Astrocyte (in vitro differentiated cells and primary cell): ENCODE data around the gene TNFSF10. TPM values are rescaled to one million over a fixed set of nuclear protein-coding genes. Genes with fewer than 3 reads are reported as not detected.
"Not testable (repeated sequence)": the region's sequence is repeated elsewhere in the genome, so short reads cannot be mapped to it uniquely, and the experiment has no call there.

Source experiments
- DNase-seq: peaks from one replicate; pipeline ENCODE4 v3.0.0-alpha.2; 2010; ENCODE audit warnings: low read depth
- FAIRE-seq: peaks from 2 replicates; lab custom pipeline; 2011; peaks lifted over from hg19 to GRCh38; lab: Jason Lieb, UNC
- H2AFZ ChIP-seq: 2 replicates; pipeline ENCODE4 v1.6.0; 2012; ENCODE audit warnings: low read depth, low read length, inconsistent platforms
- H3K27ac ChIP-seq: 2 replicates; pipeline ENCODE4 v1.5.1; 2011; ENCODE audit warnings: low read depth, low read length, inconsistent platforms
- H3K27me3 ChIP-seq: 2 replicates; pipeline ENCODE4 v1.6.0; 2011; ENCODE audit warnings: low read length, inconsistent platforms; ENCODE audit not compliant: insufficient read depth
- H3K36me3 ChIP-seq: 2 replicates; pipeline ENCODE4 v1.5.1; 2011; ENCODE audit warnings: low read length, inconsistent platforms; ENCODE audit not compliant: insufficient read depth
- H3K4me1 ChIP-seq: 2 replicates; pipeline ENCODE4 v1.5.1; 2011; ENCODE audit warnings: low read length, inconsistent platforms; ENCODE audit not compliant: insufficient read depth
- H3K4me2 ChIP-seq: 2 replicates; pipeline ENCODE4 v1.6.0; 2012; ENCODE audit warnings: low read length, inconsistent platforms
- H3K4me3 ChIP-seq: 2 replicates; pipeline ENCODE4 v1.5.1; 2011; ENCODE audit warnings: low read depth, mild to moderate bottlenecking, low read length, inconsistent platforms; ENCODE audit not compliant: insufficient read depth
- H3K79me2 ChIP-seq: 2 replicates; pipeline ENCODE4 v1.6.0; 2012; ENCODE audit warnings: mild to moderate bottlenecking, low read length, inconsistent platforms; ENCODE audit not compliant: insufficient read depth
- H3K9ac ChIP-seq: 2 replicates; pipeline ENCODE4 v1.6.0; 2012; ENCODE audit warnings: mild to moderate bottlenecking, low read length, inconsistent platforms
- H3K9me3 ChIP-seq: 2 replicates; pipeline ENCODE4 v1.5.1; 2012; ENCODE audit warnings: low read depth, mild to moderate bottlenecking, low read length, inconsistent platforms; ENCODE audit not compliant: insufficient read depth
- H4K20me1 ChIP-seq: 2 replicates; pipeline ENCODE4 v1.6.0; 2012; ENCODE audit warnings: low read length, inconsistent platforms; ENCODE audit not compliant: insufficient read depth
- H3K27ac Mint-ChIP-seq: one replicate; pipeline ENCODE4 v1.8.0; 2021; ENCODE audit warnings: mild to moderate bottlenecking, mixed read lengths; ENCODE audit not compliant: unreplicated experiment
- H3K27me3 Mint-ChIP-seq: one replicate; pipeline ENCODE4 v1.8.0; 2021; ENCODE audit warnings: low read depth, mixed read lengths; ENCODE audit not compliant: unreplicated experiment
- H3K36me3 Mint-ChIP-seq: one replicate; pipeline ENCODE4 v1.8.0; 2021; ENCODE audit warnings: low read depth, mixed read lengths; ENCODE audit not compliant: unreplicated experiment
- H3K4me1 Mint-ChIP-seq: one replicate; pipeline ENCODE4 v1.8.0; 2021; ENCODE audit warnings: low read depth, mixed read lengths; ENCODE audit not compliant: unreplicated experiment
- H3K4me3 Mint-ChIP-seq: one replicate; pipeline ENCODE4 v1.8.0; 2021; ENCODE audit warnings: mild to moderate bottlenecking, moderate library complexity, mixed read lengths; ENCODE audit not compliant: unreplicated experiment
- H3K9me3 Mint-ChIP-seq: one replicate; pipeline ENCODE4 v1.8.0; 2021; ENCODE audit warnings: mild to moderate bottlenecking, mixed read lengths; ENCODE audit not compliant: unreplicated experiment
- CTCF ChIP-seq: IDR thresholded peaks from 2 replicates; pipeline ENCODE4 v1.5.1; 2011; ENCODE audit warnings: low read depth, mild to moderate bottlenecking, inconsistent platforms, low read length, moderate library complexity; ENCODE audit not compliant: insufficient read depth
- EZH2 ChIP-seq: IDR thresholded peaks from 2 replicates; pipeline ENCODE4 v1.6.1; 2012; ENCODE audit warnings: mild to moderate bottlenecking, low read length, inconsistent platforms; ENCODE audit not compliant: insufficient read depth
- total RNA-seq: library from RNA; stranded (reverse); gene quantifications from 2 replicates; pipeline ENCODE4 v1.2.1, GENCODE V29; 2021

Gene TNFSF10
- total RNA-seq, 1 donor from 2014 or later, result 1.8 TPM

GRCh38 chr3:172490198-172490669 is 33.0 kb downstream of the TNFSF10 start:
- H3K27ac ChIP-seq, H3K4me1 Mint-ChIP-seq, H3K9me3 Mint-ChIP-seq, H3K79me2 ChIP-seq, H3K9me3 ChIP-seq, H3K9ac ChIP-seq, H3K4me1 ChIP-seq, H3K36me3 Mint-ChIP-seq, H4K20me1 ChIP-seq, H3K27me3 Mint-ChIP-seq, H3K4me3 ChIP-seq, H2AFZ ChIP-seq, H3K36me3 ChIP-seq, H3K27me3 ChIP-seq, H3K4me3 Mint-ChIP-seq: not testable (repeated sequence)
- peak overlapping the region; percentile 34 for H3K27ac Mint-ChIP-seq
- FAIRE-seq, result peak; percentile 49
- H3K4me2 ChIP-seq, result peak overlapping the region; percentile 11
- peak; percentile 50 for DNase-seq
- TF ChIP-seq CTCF, result peak; percentile 76

GRCh38 chr3:172478116-172478515 is 45.1 kb downstream of the TNFSF10 start:
- no peak overlapping the region for H3K4me3 ChIP-seq
- no peaks in the 10 kb centered on the region for H3K9me3 Mint-ChIP-seq
- H3K9me3 ChIP-seq, result no peaks in the 10 kb centered on the region
- H3K4me3 Mint-ChIP-seq, result no peak overlapping the region
- no peak for DNase-seq
- no peak overlapping the region for H3K4me2 ChIP-seq
- no peaks in the 10 kb centered on the region for H3K79me2 ChIP-seq
- no peaks in the 10 kb centered on the region for H3K27me3 Mint-ChIP-seq
- H3K9ac ChIP-seq, result no peak overlapping the region
- H4K20me1 ChIP-seq, result no peaks in the 10 kb centered on the region
- peaks cover 3% of the 10 kb centered on the region for H3K4me1 Mint-ChIP-seq
- H2AFZ ChIP-seq, result no peak overlapping the region
- H3K36me3 Mint-ChIP-seq, result no peaks in the 10 kb centered on the region
- H3K4me1 ChIP-seq, result no peaks in the 10 kb centered on the region
- no peak overlapping the region for H3K27ac ChIP-seq
- H3K36me3 ChIP-seq, result no peaks in the 10 kb centered on the region
- H3K27me3 ChIP-seq, result no peaks in the 10 kb centered on the region
- FAIRE-seq, result no peak
- no peak for TF ChIP-seq EZH2
- no peak for TF ChIP-seq CTCF
- H3K27ac Mint-ChIP-seq, result no peak overlapping the region

- Histone ChIP-seq H3K36me3 (no peaks in the 10 kb centered on the region), H3K27me3 (no peaks in the 10 kb centered on the region), H3K4me3 (no peak overlapping the region), H3K9ac (no peak overlapping the region), H4K20me1 (no peaks in the 10 kb centered on the region), H2AFZ (no peak overlapping the region), H3K4me1 (no peaks in the 10 kb centered on the region), H3K27ac (no peak overlapping the region), H3K4me2 (no peak overlapping the region), H3K9me3 (no peaks in the 10 kb centered on the region), H3K79me2 (no peaks in the 10 kb centered on the region)
- no peaks in the 10 kb centered on the region for H3K27me3 Mint-ChIP-seq
- H3K4me3 Mint-ChIP-seq, result no peak overlapping the region
- no peak overlapping the region for H3K27ac Mint-ChIP-seq
- H3K9me3 Mint-ChIP-seq, result no peaks in the 10 kb centered on the region
- no peak for FAIRE-seq
- H3K36me3 Mint-ChIP-seq, result no peaks in the 10 kb centered on the region
- no peak for TF ChIP-seq CTCF
- TF ChIP-seq EZH2, result no peak
- DNase-seq, result no peak
- H3K4me1 Mint-ChIP-seq, result peaks cover 3% of the 10 kb centered on the region
Observed at GRCh38 chr3:172476347-172476746, 46.9 kb downstream of the TNFSF10 start.
